HG03196 (cell line): ENCODE results near the gene TIMELESS.
"Not testable (repeated sequence)": the region's sequence is repeated elsewhere in the genome, so short reads cannot be mapped to it uniquely, and the experiment has no call there.

ENCODE experiments used
- ATAC-seq: cut with Tn5 transposase; IDR thresholded peaks from one replicate; pipeline ENCODE4 v1.9.1; 2021; ENCODE audit not compliant: unreplicated experiment

TIMELESS gene

GRCh38 chr12:56404227-56404626, 45.0 kb downstream of the TIMELESS start:
- ATAC-seq, result not testable (repeated sequence)

- not testable (repeated sequence) for ATAC-seq
Observed at GRCh38 chr12:56401612-56402011, 47.6 kb downstream of the TIMELESS start.

GRCh38 chr12:56401125-56401524, 48.1 kb downstream of the TIMELESS start:
- ATAC-seq, result not testable (repeated sequence)

GRCh38 chr12:56399466-56399865, 49.8 kb downstream of the TIMELESS start:
- ATAC-seq, result not testable (repeated sequence)

GRCh38 chr12:56398324-56398723, 50.9 kb downstream of the TIMELESS start:
- ATAC-seq, result no peak

- no peak for ATAC-seq
Observed at GRCh38 chr12:56392331-56392730, 56.9 kb downstream of the TIMELESS start.

GRCh38 chr12:56391721-56392120, 57.5 kb downstream of the TIMELESS start:
- no peak for ATAC-seq

- no peak for ATAC-seq
Observed at GRCh38 chr12:56389412-56389811, 59.8 kb downstream of the TIMELESS start.

- no peak for ATAC-seq
Observed at GRCh38 chr12:56387152-56387736, 62.0 kb downstream of the TIMELESS start.

- no peak for ATAC-seq
Observed at GRCh38 chr12:56385873-56386272, 63.4 kb downstream of the TIMELESS start.

- ATAC-seq, result no peak
Observed at GRCh38 chr12:56382611-56383010, 66.6 kb downstream of the TIMELESS start.

GRCh38 chr12:56377989-56378316, 71.3 kb downstream of the TIMELESS start:
- ATAC-seq, result no peak

- ATAC-seq, result no peak
Observed at GRCh38 chr12:56377310-56377988, 71.8 kb downstream of the TIMELESS start.

GRCh38 chr12:56375598-56376434, 73.4 kb downstream of the TIMELESS start:
- peak; percentile 66 for ATAC-seq

- ATAC-seq, result peak; percentile 20
Observed at GRCh38 chr12:56374726-56375597, 74.3 kb downstream of the TIMELESS start.

- no peak for ATAC-seq
Observed at GRCh38 chr12:56373515-56373914, 75.7 kb downstream of the TIMELESS start.

- ATAC-seq, result no peak
Observed at GRCh38 chr12:56366948-56367347, 82.3 kb downstream of the TIMELESS start.
